ENCODE results near the gene MCCD1. TPM values are rescaled to one million over a fixed set of nuclear protein-coding genes. Genes with fewer than 3 reads are reported as not detected.

The MCCD1 gene
- total RNA-seq, result not detected

GRCh38 chr6:31528821-31529328 lies at the start of gene MCCD1:
MCCD1 (plus strand) TSS chr6:31528962; CDS start chr6:31529015, 53 bp downstream.
- TF ChIP-seq CTCF (IDR thresholded peaks at IDR 0.05; ENCODE audit: low read depth), result no peak

GRCh38 chr6:31479151-31479932 lies 49.4 kb upstream of the MCCD1 start:
- TF ChIP-seq CTCF (IDR thresholded peaks at IDR 0.05; ENCODE audit: low read depth), result no peak

- TF ChIP-seq CTCF (IDR thresholded peaks at IDR 0.05; ENCODE audit: low read depth), result no peak
Measured at GRCh38 chr6:31479933-31480535, 48.7 kb upstream of the MCCD1 start.

- no peak for TF ChIP-seq CTCF (IDR thresholded peaks at IDR 0.05; ENCODE audit: low read depth)
Measured at GRCh38 chr6:31480574-31480973, 48.2 kb upstream of the MCCD1 start.

- TF ChIP-seq CTCF (IDR thresholded peaks at IDR 0.05; ENCODE audit: low read depth), result no peak
Measured at GRCh38 chr6:31483392-31483791, 45.4 kb upstream of the MCCD1 start.

- no peak for TF ChIP-seq CTCF (IDR thresholded peaks at IDR 0.05; ENCODE audit: low read depth)
Measured at GRCh38 chr6:31485055-31485454, 43.7 kb upstream of the MCCD1 start.

GRCh38 chr6:31489086-31489485 lies 39.7 kb upstream of the MCCD1 start:
- no peak for TF ChIP-seq CTCF (IDR thresholded peaks at IDR 0.05; ENCODE audit: low read depth)
